ENCODE measurements around the gene GINM1. TPM values are rescaled to one million over a fixed set of nuclear protein-coding genes. Genes with fewer than 3 reads are reported as not detected.
A peak's percentile ranks its signal among the peaks of the same experiment; 100 is the strongest.

The GINM1 gene
- total RNA-seq, 1 donor from 2014 or later, result 29.2 TPM

GRCh38 chr6:149600508-149600907, 34.3 kb downstream of the GINM1 start:
- Mint-ChIP-seq H3K27ac (no peak overlapping the region), H3K27me3 (no peaks in the 10 kb centered on the region), H3K4me3 (no peak overlapping the region), H3K4me1 (ENCODE audit: unreplicated experiment) (no peaks in the 10 kb centered on the region), H3K36me3 (peaks cover 12% of the 10 kb centered on the region), H3K9me3 (no peaks in the 10 kb centered on the region)
- DNase-seq (ENCODE audit: extremely low spot score, unreplicated experiment), result no peak
- TF ChIP-seq CTCF (conservative IDR thresholded peaks at IDR 0.05), result no peak

GRCh38 chr6:149608381-149608982, 42.3 kb downstream of the GINM1 start:
- peak; percentile 24 for TF ChIP-seq CTCF (conservative IDR thresholded peaks at IDR 0.05)
- Mint-ChIP-seq H3K4me1 (ENCODE audit: unreplicated experiment) (no peaks in the 10 kb centered on the region), H3K27ac (no peak overlapping the region), H3K9me3 (peaks cover 4% of the 10 kb centered on the region), H3K36me3 (peaks cover 14% of the 10 kb centered on the region), H3K4me3 (no peak overlapping the region), H3K27me3 (no peaks in the 10 kb centered on the region)
- no peak for DNase-seq (ENCODE audit: extremely low spot score, unreplicated experiment)

GRCh38 chr6:149614337-149614736, 48.2 kb downstream of the GINM1 start:
- no peak for TF ChIP-seq CTCF (conservative IDR thresholded peaks at IDR 0.05)
- Mint-ChIP-seq H3K27me3 (no peaks in the 10 kb centered on the region), H3K4me3 (no peak overlapping the region), H3K27ac (no peak overlapping the region), H3K4me1 (ENCODE audit: unreplicated experiment) (peaks cover 4% of the 10 kb centered on the region), H3K9me3 (peaks cover 4% of the 10 kb centered on the region), H3K36me3 (peaks cover 27% of the 10 kb centered on the region)
- no peak for DNase-seq (ENCODE audit: extremely low spot score, unreplicated experiment)

- no peak for DNase-seq (ENCODE audit: extremely low spot score, unreplicated experiment)
- no peak for TF ChIP-seq CTCF (conservative IDR thresholded peaks at IDR 0.05)
- H3K9me3 Mint-ChIP-seq, result peaks cover 4% of the 10 kb centered on the region
- H3K27me3 Mint-ChIP-seq, result no peaks in the 10 kb centered on the region
- peaks cover 4% of the 10 kb centered on the region for H3K4me1 Mint-ChIP-seq (ENCODE audit: unreplicated experiment)
- H3K4me3 Mint-ChIP-seq, result no peak overlapping the region
- peaks cover 32% of the 10 kb centered on the region for H3K36me3 Mint-ChIP-seq
- no peak overlapping the region for H3K27ac Mint-ChIP-seq
Observed at GRCh38 chr6:149615805-149616204, 49.6 kb downstream of the GINM1 start.

GRCh38 chr6:149627672-149628071, 61.5 kb downstream of the GINM1 start:
- Mint-ChIP-seq H3K4me1 (ENCODE audit: unreplicated experiment) (no peaks in the 10 kb centered on the region), H3K27me3 (no peaks in the 10 kb centered on the region), H3K4me3 (no peak overlapping the region), H3K9me3 (no peaks in the 10 kb centered on the region), H3K36me3 (peaks cover 23% of the 10 kb centered on the region), H3K27ac (no peak overlapping the region)
- TF ChIP-seq CTCF (conservative IDR thresholded peaks at IDR 0.05), result no peak
- DNase-seq (ENCODE audit: extremely low spot score, unreplicated experiment), result no peak

Measured in type B pancreatic cell (in vitro differentiated cells).